Panc1 (cell line): ENCODE data around the gene ANKRD34A. TPM values are rescaled to one million over a fixed set of nuclear protein-coding genes. Genes with fewer than 3 reads are reported as not detected.

ENCODE experiments used
- ATAC-seq: fragments of 200-7000 bp; cut with Tn5 transposase; 2 replicates; pipeline ENCODE4 v1.9.1; 2020; ENCODE audit warnings: mild to moderate bottlenecking, moderate library complexity
- BruUV-seq: library from RNA; stranded (reverse); fragments of 400-500 nt; replicated peaks from 2 replicates; lab custom pipeline; 2021; lab: Mats Ljungman, UMichigan
- CTCF ChIA-PET: fragments of 300-600 bp; sonication (Branson Sonifier 250); formaldehyde crosslinking; loops from one replicate; lab custom pipeline; 2022; ENCODE audit warnings: antibody characterized with exemption; lab: Charles Lee
- POLR2A ChIA-PET: fragments of 300-600 bp; sonication (Branson Sonifier 250); formaldehyde crosslinking; loops from one replicate; lab custom pipeline; 2022; ENCODE audit warnings: antibody characterized with exemption; lab: Charles Lee
- DNase-seq: peaks from one replicate; pipeline ENCODE4 v3.0.0-alpha.2; 2010; ENCODE audit warnings: low read depth, low spot score
- H3K27ac ChIP-seq: 2 replicates; pipeline ENCODE4 v1.5.1; 2011; ENCODE audit warnings: mild to moderate bottlenecking, low read length, inconsistent platforms
- H3K27me3 ChIP-seq: fragments of 200-500 bp; sonication (Bioruptor generic); 2 replicates; pipeline ENCODE4 v1.6.0; 2014; ENCODE audit warnings: low read length, inconsistent platforms; ENCODE audit not compliant: control insufficient read depth, insufficient read depth
- H3K36me3 ChIP-seq: fragments of 200-500 bp; sonication (Bioruptor generic); 2 replicates; pipeline ENCODE4 v1.5.1; 2014; ENCODE audit warnings: inconsistent platforms, mild to moderate bottlenecking, low read length, moderate library complexity; ENCODE audit not compliant: control insufficient read depth, insufficient read depth
- H3K4me1 ChIP-seq: 2 replicates; pipeline ENCODE4 v1.5.1; 2011; ENCODE audit warnings: inconsistent platforms, mild to moderate bottlenecking, low read length, moderate library complexity; ENCODE audit not compliant: control insufficient read depth, insufficient read depth
- H3K4me3 ChIP-seq, 2 experiments: 2 replicates each; pipeline ENCODE4 v1.5.1; 2011 to 2012; ENCODE audit warnings: low read depth in 2 of 2, low read length in 2 of 2, mild to moderate bottlenecking in 2 of 2, inconsistent platforms in 1 of 2, moderate library complexity in 1 of 2
- H3K9me3 ChIP-seq: fragments of 200-500 bp; sonication (Bioruptor generic); 2 replicates; pipeline ENCODE4 v1.5.1; 2014; ENCODE audit warnings: low read depth, mild to moderate bottlenecking, inconsistent platforms, low read length, moderate library complexity; ENCODE audit not compliant: control insufficient read depth, insufficient read depth
- POLR2AphosphoS5 ChIP-seq: IDR thresholded peaks from 2 replicates; pipeline ENCODE4 v1.6.1; 2012; ENCODE audit warnings: mild to moderate bottlenecking, low read depth, low read length, moderate library complexity
- SIN3A ChIP-seq: IDR thresholded peaks from 2 replicates; pipeline ENCODE4 v1.6.1; 2012; ENCODE audit warnings: low read depth, mild to moderate bottlenecking, low read length, moderate library complexity, borderline replicate concordance; ENCODE audit not compliant: insufficient read depth
- TCF7L2 ChIP-seq: IDR thresholded peaks from 2 replicates; pipeline ENCODE4 v1.6.1; 2011; ENCODE audit warnings: mild to moderate bottlenecking, low read depth, low read length, inconsistent platforms
- in situ Hi-C: cut with HindIII; loops from 2 replicates; pipeline ENCODE4 v1.10.0; 2016; ENCODE audit warnings: low sequenced_read_pairs, low pct_unique_long_range_greater_than_20kb
- intact Hi-C: fragments of 100-400 bp; cut with micrococcal nuclease; formaldehyde crosslinking; loops from one replicate; pipeline ENCODE4 v1.10.0; 2022; ENCODE audit not compliant: unreplicated experiment
- total RNA-seq: library from RNA; stranded (reverse); gene quantifications from one replicate; pipeline ENCODE4 v1.2.1, GENCODE V29; 2021; ENCODE audit not compliant: unreplicated experiment
- TF ChIP-seq, protein P1 (sequence below): fragments of 450-650 bp; IDR thresholded peaks from 2 replicates; pipeline ENCODE4 v1.5.1; 2017; ENCODE audit warnings: mild to moderate bottlenecking
- TF ChIP-seq, protein P2 (sequence below), 2 experiments: IDR thresholded peaks; 2 replicates each; pipeline ENCODE4 v1.6.1; 2011 to 2012; ENCODE audit warnings: low read depth in 2 of 2, control low read depth in 1 of 2, low read length in 1 of 2, mild to moderate bottlenecking in 1 of 2, moderate library complexity in 1 of 2; ENCODE audit not compliant: insufficient read depth in 1 of 2

ANKRD34A gene
- total RNA-seq, 1 experiment from 2014 or later, result 1.4 TPM

DNA sequence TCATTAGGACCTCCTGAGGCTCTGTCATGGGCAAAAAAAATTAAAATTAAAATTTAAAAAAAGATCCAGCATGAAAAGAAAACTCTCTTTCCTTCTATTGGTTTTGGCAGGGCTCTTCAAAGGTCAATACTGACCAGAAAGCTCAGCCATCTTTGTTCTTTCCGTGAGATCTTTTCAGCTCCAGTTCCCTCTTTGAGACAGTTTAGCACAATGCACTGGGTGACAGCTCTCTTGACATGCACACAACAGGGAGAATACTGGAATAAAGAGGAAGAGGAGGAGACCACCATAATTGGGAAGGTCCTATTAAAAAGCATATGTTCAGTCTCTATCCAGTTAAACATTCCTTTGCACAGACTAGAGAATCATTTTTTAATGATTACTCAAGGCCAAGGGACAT, 12.8 kb downstream of the ANKRD34A start:
- intact Hi-C loops, result no loop called here
- POLR2A ChIA-PET, result no interaction called here
- Histone ChIP-seq H3K27me3 (no peaks in the 10 kb centered on the region), H3K36me3 (no peaks in the 10 kb centered on the region), H3K27ac (no peak overlapping the region), H3K4me3 (no peak overlapping the region), H3K4me1 (peaks cover 16% of the 10 kb centered on the region), H3K9me3 (no peaks in the 10 kb centered on the region)
- no peak for ATAC-seq
- no peak for DNase-seq
- no TSS peak for BruUV-seq
- no peak for TF ChIP-seq SIN3A
- TF ChIP-seq TCF7L2, result no peak
- TF ChIP-seq POLR2AphosphoS5, result no peak
- in situ Hi-C loops, result no loop called here
- CTCF ChIA-PET, result no interaction called here

DNA sequence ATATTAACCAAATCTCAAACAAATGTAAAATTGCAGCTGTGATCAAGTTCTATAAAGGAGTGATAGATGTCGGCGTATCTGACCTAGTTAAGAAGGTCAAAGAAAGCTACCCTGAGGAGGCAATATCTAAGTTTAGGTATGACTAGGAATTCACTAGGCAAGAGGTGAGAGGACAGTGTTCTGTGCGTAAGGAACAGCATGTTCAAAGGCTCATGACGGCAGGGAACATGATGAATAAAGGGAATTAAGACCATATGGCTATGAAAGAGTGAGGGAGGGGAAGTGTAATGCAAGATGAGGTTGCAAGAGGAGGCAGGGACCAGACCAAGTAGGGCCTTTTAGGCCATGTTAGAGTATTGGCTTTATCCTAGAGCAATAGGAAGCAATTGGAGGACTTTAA, 15.2 kb downstream of the ANKRD34A start:
- ATAC-seq (no peak), DNase-seq (no peak)
- Histone ChIP-seq H3K27ac (no peak overlapping the region), H3K4me3 (no peak overlapping the region), H3K9me3 (no peaks in the 10 kb centered on the region), H3K4me1 (no peaks in the 10 kb centered on the region), H3K27me3 (no peaks in the 10 kb centered on the region), H3K36me3 (no peaks in the 10 kb centered on the region)
- POLR2A ChIA-PET, result interaction anchor here (0.6 kb wide), 1 partner anchor 22 kb away, joined by 5 read pairs; no protein-coding TSS in a partner anchor
- intact Hi-C loops, result no loop called here
- BruUV-seq, result no TSS peak
- CTCF ChIA-PET, result interaction anchor here (0.6 kb wide), 2 partner anchors 13 to 97 kb away, joined by 5 to 7 read pairs; no protein-coding TSS in a partner anchor
- TF ChIP-seq, protein P1, sequence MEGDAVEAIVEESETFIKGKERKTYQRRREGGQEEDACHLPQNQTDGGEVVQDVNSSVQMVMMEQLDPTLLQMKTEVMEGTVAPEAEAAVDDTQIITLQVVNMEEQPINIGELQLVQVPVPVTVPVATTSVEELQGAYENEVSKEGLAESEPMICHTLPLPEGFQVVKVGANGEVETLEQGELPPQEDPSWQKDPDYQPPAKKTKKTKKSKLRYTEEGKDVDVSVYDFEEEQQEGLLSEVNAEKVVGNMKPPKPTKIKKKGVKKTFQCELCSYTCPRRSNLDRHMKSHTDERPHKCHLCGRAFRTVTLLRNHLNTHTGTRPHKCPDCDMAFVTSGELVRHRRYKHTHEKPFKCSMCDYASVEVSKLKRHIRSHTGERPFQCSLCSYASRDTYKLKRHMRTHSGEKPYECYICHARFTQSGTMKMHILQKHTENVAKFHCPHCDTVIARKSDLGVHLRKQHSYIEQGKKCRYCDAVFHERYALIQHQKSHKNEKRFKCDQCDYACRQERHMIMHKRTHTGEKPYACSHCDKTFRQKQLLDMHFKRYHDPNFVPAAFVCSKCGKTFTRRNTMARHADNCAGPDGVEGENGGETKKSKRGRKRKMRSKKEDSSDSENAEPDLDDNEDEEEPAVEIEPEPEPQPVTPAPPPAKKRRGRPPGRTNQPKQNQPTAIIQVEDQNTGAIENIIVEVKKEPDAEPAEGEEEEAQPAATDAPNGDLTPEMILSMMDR, result no peak
- no peak for TF ChIP-seq TCF7L2
- TF ChIP-seq, protein P2, sequence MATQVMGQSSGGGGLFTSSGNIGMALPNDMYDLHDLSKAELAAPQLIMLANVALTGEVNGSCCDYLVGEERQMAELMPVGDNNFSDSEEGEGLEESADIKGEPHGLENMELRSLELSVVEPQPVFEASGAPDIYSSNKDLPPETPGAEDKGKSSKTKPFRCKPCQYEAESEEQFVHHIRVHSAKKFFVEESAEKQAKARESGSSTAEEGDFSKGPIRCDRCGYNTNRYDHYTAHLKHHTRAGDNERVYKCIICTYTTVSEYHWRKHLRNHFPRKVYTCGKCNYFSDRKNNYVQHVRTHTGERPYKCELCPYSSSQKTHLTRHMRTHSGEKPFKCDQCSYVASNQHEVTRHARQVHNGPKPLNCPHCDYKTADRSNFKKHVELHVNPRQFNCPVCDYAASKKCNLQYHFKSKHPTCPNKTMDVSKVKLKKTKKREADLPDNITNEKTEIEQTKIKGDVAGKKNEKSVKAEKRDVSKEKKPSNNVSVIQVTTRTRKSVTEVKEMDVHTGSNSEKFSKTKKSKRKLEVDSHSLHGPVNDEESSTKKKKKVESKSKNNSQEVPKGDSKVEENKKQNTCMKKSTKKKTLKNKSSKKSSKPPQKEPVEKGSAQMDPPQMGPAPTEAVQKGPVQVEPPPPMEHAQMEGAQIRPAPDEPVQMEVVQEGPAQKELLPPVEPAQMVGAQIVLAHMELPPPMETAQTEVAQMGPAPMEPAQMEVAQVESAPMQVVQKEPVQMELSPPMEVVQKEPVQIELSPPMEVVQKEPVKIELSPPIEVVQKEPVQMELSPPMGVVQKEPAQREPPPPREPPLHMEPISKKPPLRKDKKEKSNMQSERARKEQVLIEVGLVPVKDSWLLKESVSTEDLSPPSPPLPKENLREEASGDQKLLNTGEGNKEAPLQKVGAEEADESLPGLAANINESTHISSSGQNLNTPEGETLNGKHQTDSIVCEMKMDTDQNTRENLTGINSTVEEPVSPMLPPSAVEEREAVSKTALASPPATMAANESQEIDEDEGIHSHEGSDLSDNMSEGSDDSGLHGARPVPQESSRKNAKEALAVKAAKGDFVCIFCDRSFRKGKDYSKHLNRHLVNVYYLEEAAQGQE (IDR thresholded peaks at IDR 0.05; ENCODE audit: insufficient read depth in 1 of 2, low read depth in 2 of 2, low read length in 1 of 2), result no peak
- no peak for TF ChIP-seq POLR2AphosphoS5
- TF ChIP-seq SIN3A, result no peak
- in situ Hi-C loops, result no loop called here

DNA sequence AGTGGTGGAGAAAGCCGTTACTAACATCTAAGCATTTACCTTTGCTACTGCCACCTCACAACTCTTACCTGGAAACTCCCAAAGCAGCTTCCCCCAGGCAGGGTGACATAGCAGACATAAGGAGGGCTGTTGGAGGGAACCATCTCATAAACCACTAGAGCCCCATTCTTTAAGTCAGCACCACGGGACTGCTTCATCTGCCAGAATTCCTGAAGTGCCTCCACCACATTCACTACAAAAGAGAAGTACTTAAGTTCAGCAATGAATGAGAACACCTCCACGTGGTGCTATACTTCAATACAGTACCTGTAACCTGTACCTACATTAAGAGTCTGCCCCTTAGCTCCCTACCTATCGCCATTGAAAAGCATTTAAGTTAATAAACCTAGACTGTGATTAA, 16.8 kb downstream of the ANKRD34A start:
- CTCF ChIA-PET, result no interaction called here
- POLR2A ChIA-PET, result no interaction called here

More for the DNA sequence above, 16.8 kb downstream of the ANKRD34A start:
- TF ChIP-seq, protein P1, result no peak
- no peak for TF ChIP-seq SIN3A
- no peak for TF ChIP-seq POLR2AphosphoS5
- TF ChIP-seq, protein P2 (IDR thresholded peaks at IDR 0.05; ENCODE audit: insufficient read depth in 1 of 2, low read depth in 2 of 2, low read length in 1 of 2), result no peak
- no peak for TF ChIP-seq TCF7L2
- no peak for ATAC-seq
- Histone ChIP-seq H3K4me1 (no peaks in the 10 kb centered on the region), H3K27me3 (no peaks in the 10 kb centered on the region), H3K9me3 (no peaks in the 10 kb centered on the region), H3K27ac (no peak overlapping the region), H3K36me3 (no peaks in the 10 kb centered on the region), H3K4me3 (no peak overlapping the region)
- no peak for DNase-seq
- BruUV-seq, result no TSS peak
- intact Hi-C loops (no loop called here), in situ Hi-C loops (no loop called here)
